Epithelial cell of proximal tubule (primary cell): Measurements from ENCODE around the gene NFATC3. TPM values are rescaled to one million over a fixed set of nuclear protein-coding genes. Genes with fewer than 3 reads are reported as not detected.

Experiments used
- DNase-seq: peaks from one replicate; pipeline ENCODE4 v3.0.0-alpha.2; 2011; ENCODE audit warnings: low read depth
- H3K4me3 ChIP-seq: 2 replicates; pipeline ENCODE4 v1.5.1; 2011; ENCODE audit warnings: low read depth, mild to moderate bottlenecking, low read length
- CTCF ChIP-seq: conservative IDR thresholded peaks from 2 replicates; pipeline ENCODE4 v1.5.1; 2012; ENCODE audit warnings: low read depth, mild to moderate bottlenecking, low read length
- total RNA-seq: library from RNA; depleted of rRNA; stranded (reverse); fragments of >200 nt; gene quantifications from 2 replicates; pipeline ENCODE4 v1.2.3, GENCODE V29; 2015

The NFATC3 gene
- total RNA-seq, 1 donor from 2014 or later, result 24.7 TPM

GRCh38 chr16:68083861-68084503, 1.2 kb upstream of the NFATC3 start:
- peak overlapping the region; percentile 77 for H3K4me3 ChIP-seq
- no peak for DNase-seq

GRCh38 chr16:68084504-68085258, 489 bp upstream of the NFATC3 start:
- TF ChIP-seq CTCF, result no peak
- no peak for DNase-seq
- peak overlapping the region; percentile 77 for H3K4me3 ChIP-seq

More at GRCh38 chr16:68083861-68084503, 1.2 kb upstream of the NFATC3 start:
- no peak for TF ChIP-seq CTCF

- H3K4me3 ChIP-seq, result peak overlapping the region; percentile 78
- no peak for DNase-seq
These were observed 1.2 kb downstream of the NFATC3 start for GRCh38 chr16:68086336-68086841.

GRCh38 chr16:68086860-68087268, 1.7 kb downstream of the NFATC3 start:
- no peak for TF ChIP-seq CTCF
- DNase-seq, result no peak
- peak overlapping the region; percentile 78 for H3K4me3 ChIP-seq

More at GRCh38 chr16:68086336-68086841, 1.2 kb downstream of the NFATC3 start:
- no peak for TF ChIP-seq CTCF

GRCh38 chr16:68087688-68088087, 2.5 kb downstream of the NFATC3 start:
- peak overlapping the region; percentile 4 for H3K4me3 ChIP-seq
- TF ChIP-seq CTCF, result no peak
- no peak for DNase-seq

- TF ChIP-seq CTCF, result no peak
- DNase-seq, result no peak
- no peak overlapping the region for H3K4me3 ChIP-seq
These were observed 3.2 kb downstream of the NFATC3 start for GRCh38 chr16:68088130-68088972.
